PC-3 (cell line): Measurements from ENCODE around the gene DSTN. TPM values are rescaled to one million over a fixed set of nuclear protein-coding genes. Genes with fewer than 3 reads are reported as not detected.

Experiments used
- ATAC-seq: fragments of 200-7000 bp; cut with Tn5 transposase; 2 replicates; pipeline ENCODE4 v1.9.1; 2020; ENCODE audit warnings: mild to moderate bottlenecking, moderate library complexity
- BruUV-seq: library from RNA; stranded (reverse); fragments of 400-500 nt; replicated peaks from 2 replicates; lab custom pipeline; 2021; lab: Mats Ljungman, UMichigan
- CTCF ChIA-PET: fragments of 300-600 bp; sonication (Branson Sonifier 250); formaldehyde crosslinking; loops from one replicate; lab custom pipeline; 2022; ENCODE audit warnings: antibody characterized with exemption; lab: Charles Lee
- POLR2A ChIA-PET: fragments of 300-600 bp; sonication (Branson Sonifier 250); formaldehyde crosslinking; loops from one replicate; lab custom pipeline; 2022; ENCODE audit warnings: antibody characterized with exemption; ENCODE audit not compliant: unreplicated experiment; lab: Charles Lee
- DNase-seq: peaks from one replicate; pipeline ENCODE4 v3.0.0-alpha.2; 2015
- H2AFZ ChIP-seq: fragments of 300-600 bp; sonication (generic); 2 replicates; pipeline ENCODE4 v1.6.0; 2016; ENCODE audit warnings: antibody characterized with exemption, low read length
- H3F3A ChIP-seq: fragments of 300-600 bp; sonication (generic); one replicate; pipeline ENCODE4 v1.6.0; 2017; ENCODE audit warnings: antibody characterized with exemption, low read length, control low read depth, mild to moderate bottlenecking; ENCODE audit not compliant: unreplicated experiment
- H3K27ac ChIP-seq: fragments of 300-600 bp; sonication (generic); 2 replicates; pipeline ENCODE4 v1.5.1; 2016; ENCODE audit warnings: mild to moderate bottlenecking, low read length
- H3K27me3 ChIP-seq: fragments of 300-600 bp; sonication (generic); 2 replicates; pipeline ENCODE4 v1.6.1; 2016; ENCODE audit warnings: low read length, mixed read lengths
- H3K36me3 ChIP-seq: fragments of 300-600 bp; sonication (generic); 2 replicates; pipeline ENCODE4 v1.6.1; 2016; ENCODE audit warnings: low read depth, mixed run types, low read length, mixed read lengths
- H3K4me1 ChIP-seq: fragments of 300-600 bp; sonication (generic); 2 replicates; pipeline ENCODE4 v1.5.1; 2016; ENCODE audit warnings: low read length; ENCODE audit not compliant: insufficient read depth
- H3K4me2 ChIP-seq: fragments of 300-600 bp; sonication (generic); 2 replicates; pipeline ENCODE4 v1.6.0; 2016; ENCODE audit warnings: low read length
- H3K4me3 ChIP-seq: fragments of 300-600 bp; sonication (generic); 2 replicates; pipeline ENCODE4 v1.5.1; 2016; ENCODE audit warnings: mild to moderate bottlenecking, low read length, mixed read lengths
- H3K79me2 ChIP-seq: fragments of 300-600 bp; sonication (generic); 2 replicates; pipeline ENCODE4 v1.6.1; 2017; ENCODE audit warnings: low read length, mixed read lengths
- H3K9ac ChIP-seq: fragments of 300-600 bp; sonication (generic); 2 replicates; pipeline ENCODE4 v1.6.0; 2016; ENCODE audit warnings: mild to moderate bottlenecking, low read length
- H3K9me2 ChIP-seq: fragments of 300-600 bp; sonication (generic); replicated peaks from 2 replicates; pipeline ENCODE4 v1.6.1; 2016; ENCODE audit warnings: mixed run types, low read length, mixed read lengths
- H3K9me3 ChIP-seq: fragments of 300-600 bp; sonication (generic); 2 replicates; pipeline ENCODE4 v1.6.1; 2016; ENCODE audit warnings: low read length, mixed read lengths
- H4K20me1 ChIP-seq: fragments of 300-600 bp; sonication (generic); 2 replicates; pipeline ENCODE4 v1.6.1; 2016; ENCODE audit warnings: low read length, mixed read lengths
- EZH2 ChIP-seq: fragments of 300-600 bp; sonication (generic); IDR thresholded peaks from one replicate; pipeline ENCODE4 v1.6.1; 2017; ENCODE audit warnings: antibody characterized with exemption, mild to moderate bottlenecking, low read length; ENCODE audit not compliant: unreplicated experiment
- EZH2phosphoT487 ChIP-seq: fragments of 300-600 bp; sonication (generic); IDR thresholded peaks from 2 replicates; pipeline ENCODE4 v1.6.1; 2018; ENCODE audit warnings: mild to moderate bottlenecking, antibody characterized with exemption, low read length, borderline replicate concordance
- intact Hi-C: fragments of 100-400 bp; cut with micrococcal nuclease; formaldehyde crosslinking; loops from 2 replicates; pipeline ENCODE4 v1.9.0; 2023
- total RNA-seq: library from RNA; depleted of rRNA; stranded (reverse); fragments of >200 nt; gene quantifications from 2 replicates; pipeline ENCODE4 v1.2.3, GENCODE V29; 2014
- TF ChIP-seq, protein P1 (sequence below): fragments of 300-600 bp; sonication (generic); conservative IDR thresholded peaks from 2 replicates; pipeline ENCODE4 v1.5.1; 2017; ENCODE audit warnings: antibody characterized with exemption, low read depth, mild to moderate bottlenecking, low read length

The DSTN gene
- total RNA-seq, 1 experiment from 2014 or later: 182 TPM

DNA sequence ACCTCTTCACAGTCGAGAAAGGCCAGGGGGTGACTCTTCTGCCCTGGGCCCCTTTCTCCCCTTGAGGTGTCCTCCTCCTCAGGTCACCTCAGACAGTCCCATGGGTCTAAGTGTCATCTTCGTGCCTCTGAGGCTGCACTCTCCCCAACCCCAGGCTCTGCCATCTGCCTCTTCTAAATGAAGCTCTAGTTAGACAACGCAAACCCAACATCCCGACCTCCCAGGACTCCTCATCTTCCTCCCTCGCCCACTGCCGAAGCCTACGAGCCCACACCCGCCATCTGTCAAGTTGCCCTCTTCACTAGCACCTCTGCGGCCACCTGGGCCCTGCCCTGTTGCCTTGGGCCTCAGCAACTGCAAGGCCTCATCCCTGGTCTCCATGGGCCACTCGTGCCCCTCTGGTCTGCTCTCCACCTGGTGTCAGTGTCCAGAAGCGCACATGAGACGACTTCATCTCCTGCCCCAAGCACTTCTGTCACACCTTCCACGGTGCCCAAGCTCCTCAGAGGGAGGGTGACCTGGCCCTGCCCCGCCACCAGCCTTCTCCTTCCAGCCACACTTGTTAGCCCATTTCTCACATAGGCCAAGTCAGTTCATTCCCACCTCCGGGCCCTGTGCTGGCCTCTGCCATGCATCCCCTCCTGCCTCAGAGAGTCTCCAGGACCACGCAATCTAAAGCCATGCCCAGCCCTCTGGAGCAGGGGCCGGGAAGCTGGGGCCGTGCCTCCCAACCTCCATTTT is 58.4 kb downstream of the DSTN start:
- ChIA-PET CTCF (no interaction called here), POLR2A (no interaction called here)
- Histone ChIP-seq H3F3A (no peaks in the 10 kb centered on the region), H3K9me2 (no peaks in the 10 kb centered on the region), H4K20me1 (no peaks in the 10 kb centered on the region), H3K27me3 (no peaks in the 10 kb centered on the region), H3K79me2 (no peaks in the 10 kb centered on the region), H3K9ac (no peak overlapping the region), H3K4me1 (no peaks in the 10 kb centered on the region), H3K36me3 (peaks cover 60% of the 10 kb centered on the region; the same call in 1 of the 2 replicates), H3K27ac (no peak overlapping the region), H3K9me3 (no peaks in the 10 kb centered on the region), H2AFZ (no peak overlapping the region), H3K4me3 (no peak overlapping the region), H3K4me2 (no peak overlapping the region)
- ATAC-seq (peak; percentile 30; the same call in 1 of the 2 replicates), DNase-seq (no peak)
- intact Hi-C loops: no loop called here
- TF ChIP-seq EZH2: no peak
- TF ChIP-seq, protein P1, sequence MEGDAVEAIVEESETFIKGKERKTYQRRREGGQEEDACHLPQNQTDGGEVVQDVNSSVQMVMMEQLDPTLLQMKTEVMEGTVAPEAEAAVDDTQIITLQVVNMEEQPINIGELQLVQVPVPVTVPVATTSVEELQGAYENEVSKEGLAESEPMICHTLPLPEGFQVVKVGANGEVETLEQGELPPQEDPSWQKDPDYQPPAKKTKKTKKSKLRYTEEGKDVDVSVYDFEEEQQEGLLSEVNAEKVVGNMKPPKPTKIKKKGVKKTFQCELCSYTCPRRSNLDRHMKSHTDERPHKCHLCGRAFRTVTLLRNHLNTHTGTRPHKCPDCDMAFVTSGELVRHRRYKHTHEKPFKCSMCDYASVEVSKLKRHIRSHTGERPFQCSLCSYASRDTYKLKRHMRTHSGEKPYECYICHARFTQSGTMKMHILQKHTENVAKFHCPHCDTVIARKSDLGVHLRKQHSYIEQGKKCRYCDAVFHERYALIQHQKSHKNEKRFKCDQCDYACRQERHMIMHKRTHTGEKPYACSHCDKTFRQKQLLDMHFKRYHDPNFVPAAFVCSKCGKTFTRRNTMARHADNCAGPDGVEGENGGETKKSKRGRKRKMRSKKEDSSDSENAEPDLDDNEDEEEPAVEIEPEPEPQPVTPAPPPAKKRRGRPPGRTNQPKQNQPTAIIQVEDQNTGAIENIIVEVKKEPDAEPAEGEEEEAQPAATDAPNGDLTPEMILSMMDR: peak; percentile 21; the same call in 1 of the 2 replicates
- BruUV-seq: no TSS peak

DNA sequence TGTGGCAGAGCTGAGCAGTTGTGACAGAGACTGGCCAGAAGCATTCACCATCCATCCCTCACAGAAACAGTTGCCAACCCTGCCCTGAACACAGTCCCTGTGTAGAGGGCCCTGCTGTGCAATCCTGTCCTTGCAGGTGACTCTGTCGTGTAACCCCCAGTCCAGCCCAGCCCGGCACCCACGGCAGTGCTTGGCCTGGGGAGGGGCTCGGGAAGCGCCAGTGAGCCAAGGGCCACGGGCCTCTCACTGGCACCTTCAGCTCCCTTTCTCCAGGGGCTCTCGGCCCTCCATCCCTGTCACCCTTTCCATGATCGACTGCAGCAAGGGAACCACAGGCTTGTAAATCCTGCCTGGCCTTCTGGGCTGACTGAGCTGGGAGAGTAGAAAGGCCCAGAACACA is 59.1 kb downstream of the DSTN start:
- Histone ChIP-seq H3F3A (no peaks in the 10 kb centered on the region), H3K36me3 (peaks cover 64% of the 10 kb centered on the region; the same call in 1 of the 2 replicates), H3K4me2 (no peak overlapping the region), H3K9me3 (no peaks in the 10 kb centered on the region), H2AFZ (no peak overlapping the region), H3K9ac (no peak overlapping the region), H4K20me1 (no peaks in the 10 kb centered on the region), H3K4me1 (no peaks in the 10 kb centered on the region), H3K27me3 (no peaks in the 10 kb centered on the region), H3K79me2 (no peaks in the 10 kb centered on the region), H3K4me3 (no peak overlapping the region), H3K9me2 (no peaks in the 10 kb centered on the region), H3K27ac (no peak overlapping the region)
- BruUV-seq: no TSS peak
- DNase-seq: no peak
- POLR2A ChIA-PET: no interaction called here
- CTCF ChIA-PET: no interaction called here
- intact Hi-C loops: no loop called here
- no peak for ATAC-seq
- TF ChIP-seq, protein P1: no peak
- no peak for TF ChIP-seq EZH2phosphoT487
- TF ChIP-seq EZH2: no peak

DNA sequence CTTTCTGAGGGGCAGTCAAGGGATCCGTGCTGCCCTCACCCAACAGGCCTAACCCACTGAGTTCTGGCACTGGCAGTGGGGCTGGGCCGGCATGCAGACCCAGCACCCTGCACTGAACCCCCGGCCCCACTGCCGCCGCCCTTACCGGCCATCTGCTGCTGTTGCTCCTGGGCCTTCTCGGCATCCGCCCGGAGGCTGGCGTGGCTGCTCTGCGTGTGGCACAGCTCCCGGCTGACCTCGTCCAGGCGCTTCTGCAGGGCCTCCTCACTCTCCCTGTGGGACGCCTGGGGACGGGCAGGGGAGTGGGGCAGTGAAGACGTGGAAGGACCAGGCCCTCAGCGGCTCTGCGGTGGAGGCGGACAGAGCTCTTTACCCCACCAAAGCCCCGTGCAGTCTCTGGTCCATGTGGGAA is 59.8 kb downstream of the DSTN start:
- Histone ChIP-seq H3K9me3 (no peaks in the 10 kb centered on the region), H3K9ac (no peak overlapping the region), H3F3A (no peaks in the 10 kb centered on the region), H3K27me3 (no peaks in the 10 kb centered on the region), H3K9me2 (no peaks in the 10 kb centered on the region), H3K36me3 (peaks cover 61% of the 10 kb centered on the region; the same call in 1 of the 2 replicates), H2AFZ (no peak overlapping the region), H3K4me1 (no peaks in the 10 kb centered on the region), H4K20me1 (no peaks in the 10 kb centered on the region), H3K27ac (no peak overlapping the region), H3K4me2 (no peak overlapping the region), H3K4me3 (no peak overlapping the region), H3K79me2 (no peaks in the 10 kb centered on the region)
- TF ChIP-seq EZH2 (no peak), EZH2phosphoT487 (no peak)
- TF ChIP-seq, protein P1: no peak
- DNase-seq (no peak), ATAC-seq (no peak)
- no TSS peak for BruUV-seq
- intact Hi-C loops: no loop called here
- POLR2A ChIA-PET: no interaction called here
- CTCF ChIA-PET: no interaction called here
